GM19395 (cell line): ENCODE data around the gene SH3BGRL.
A peak's percentile ranks its signal among the peaks of the same experiment; 100 is the strongest.
"Not testable (repeated sequence)": the region's sequence is repeated elsewhere in the genome, so short reads cannot be mapped to it uniquely, and the experiment has no call there.

ENCODE experiments used
- ATAC-seq: cut with Tn5 transposase; IDR thresholded peaks from one replicate; pipeline ENCODE4 v1.9.1; 2021; ENCODE audit warnings: mild to moderate bottlenecking, moderate library complexity; ENCODE audit not compliant: unreplicated experiment

The SH3BGRL gene

GRCh38 chrX:81259020-81259713 lies 57.3 kb downstream of the SH3BGRL start:
- no peak for ATAC-seq

- no peak for ATAC-seq
Observed at GRCh38 chrX:81259714-81260395, 58.0 kb downstream of the SH3BGRL start.

DNA sequence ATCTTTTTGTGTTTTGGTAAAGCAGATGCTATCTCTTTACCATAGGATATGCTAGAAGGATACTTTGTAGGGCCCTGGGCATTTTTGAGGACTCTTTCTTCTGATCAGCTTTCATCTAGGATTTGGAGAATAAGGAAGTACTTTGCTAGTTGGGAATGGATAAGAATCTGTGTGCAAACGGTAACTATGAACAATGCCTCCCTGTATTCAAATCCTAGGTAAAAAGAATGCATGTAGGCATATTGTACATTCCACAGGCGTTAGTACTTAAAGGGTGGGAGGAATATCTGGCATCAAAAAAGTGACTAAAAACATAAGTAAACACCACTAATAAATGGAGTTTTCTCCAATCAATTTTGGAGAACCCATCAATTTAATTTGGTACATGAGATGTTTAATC lies 59.7 kb downstream of the SH3BGRL start:
- ATAC-seq = no peak

GRCh38 chrX:81263059-81263458 lies 61.2 kb downstream of the SH3BGRL start:
- no peak for ATAC-seq

DNA sequence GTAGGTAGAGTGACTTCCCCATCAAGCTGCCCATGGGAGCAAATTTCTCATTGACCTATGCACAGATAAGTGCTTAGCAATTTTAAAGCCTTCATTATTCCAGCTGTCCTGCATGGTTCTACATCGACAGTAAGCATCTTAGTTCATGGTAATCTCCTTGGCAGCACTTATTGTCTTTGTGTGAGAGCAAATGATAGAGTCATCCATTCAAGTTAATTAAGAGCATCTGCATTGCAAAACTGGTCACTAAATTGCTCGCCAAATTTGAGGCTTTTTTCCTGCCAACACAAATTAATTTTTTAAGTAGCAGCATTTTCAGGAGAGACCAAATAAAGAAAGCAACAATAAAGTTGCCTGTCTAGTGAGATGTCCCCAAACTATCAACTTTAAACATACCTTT lies 76.7 kb downstream of the SH3BGRL start:
- ATAC-seq = no peak

DNA sequence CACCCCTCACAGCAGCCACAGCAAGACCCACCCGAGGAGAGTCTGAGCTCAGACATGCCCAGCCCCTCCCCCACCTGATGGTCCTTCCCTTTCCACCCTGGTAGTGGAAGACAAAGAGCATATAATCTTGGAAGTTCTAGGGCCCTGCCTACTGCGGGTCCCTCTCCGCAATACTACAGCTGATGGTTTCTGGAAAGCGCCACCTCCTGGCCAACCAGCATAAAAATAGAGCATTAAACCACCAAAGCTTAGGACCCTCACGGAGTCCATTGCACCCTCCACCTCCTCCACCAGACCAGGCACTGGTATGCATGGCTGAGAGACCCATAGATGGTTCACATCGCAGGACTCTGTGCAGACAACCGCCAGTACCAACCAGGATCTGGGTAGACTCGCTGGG lies 78.2 kb downstream of the SH3BGRL start:
- ATAC-seq = no peak

GRCh38 chrX:81286075-81286474 lies 84.2 kb downstream of the SH3BGRL start:
- ATAC-seq = no peak

GRCh38 chrX:81286608-81287007 lies 84.7 kb downstream of the SH3BGRL start:
- no peak for ATAC-seq

DNA sequence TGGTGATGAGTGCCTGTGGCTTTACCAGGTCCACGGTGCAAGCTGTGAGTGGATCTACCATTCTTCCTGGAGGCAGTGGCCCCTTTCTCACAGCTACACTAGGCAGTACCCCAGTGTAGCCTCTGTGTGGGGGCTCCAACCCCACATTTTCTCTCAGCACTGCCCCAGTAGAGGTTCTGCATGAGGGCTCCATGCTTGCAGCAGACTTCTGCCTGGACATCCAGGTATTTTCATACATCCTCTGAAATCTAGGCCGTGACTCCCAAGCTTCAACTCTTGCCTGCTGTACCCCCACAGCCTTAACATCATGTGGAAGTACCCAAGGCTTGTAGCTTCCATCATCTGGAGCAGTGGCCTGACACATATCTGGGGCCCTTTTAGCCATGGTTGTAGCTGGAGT lies 90.1 kb downstream of the SH3BGRL start:
- no peak for ATAC-seq

GRCh38 chrX:81294101-81294500 lies 92.2 kb downstream of the SH3BGRL start:
- no peak for ATAC-seq

GRCh38 chrX:81301877-81302276 lies 100.0 kb downstream of the SH3BGRL start:
- ATAC-seq = no peak

DNA sequence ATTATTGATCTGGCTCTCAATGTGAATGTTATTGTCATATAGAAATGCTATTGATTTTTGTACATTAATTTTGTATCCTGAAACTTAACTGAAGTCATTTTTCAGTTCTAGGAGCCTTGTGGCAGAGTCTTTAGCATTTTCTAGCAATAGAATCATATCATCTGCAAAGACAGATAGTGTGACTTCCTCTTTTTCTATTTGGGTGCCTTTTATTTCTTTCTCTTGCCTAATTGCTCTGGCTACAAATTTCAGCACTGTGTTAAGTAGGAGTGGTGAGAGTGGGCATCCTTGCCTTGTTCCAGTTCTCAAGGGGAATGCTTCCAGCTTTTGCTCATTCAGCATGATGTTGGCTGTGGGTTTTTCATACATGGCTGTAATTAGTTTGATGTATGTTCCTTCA lies 102.7 kb downstream of the SH3BGRL start:
- ATAC-seq = peak; percentile 48

DNA sequence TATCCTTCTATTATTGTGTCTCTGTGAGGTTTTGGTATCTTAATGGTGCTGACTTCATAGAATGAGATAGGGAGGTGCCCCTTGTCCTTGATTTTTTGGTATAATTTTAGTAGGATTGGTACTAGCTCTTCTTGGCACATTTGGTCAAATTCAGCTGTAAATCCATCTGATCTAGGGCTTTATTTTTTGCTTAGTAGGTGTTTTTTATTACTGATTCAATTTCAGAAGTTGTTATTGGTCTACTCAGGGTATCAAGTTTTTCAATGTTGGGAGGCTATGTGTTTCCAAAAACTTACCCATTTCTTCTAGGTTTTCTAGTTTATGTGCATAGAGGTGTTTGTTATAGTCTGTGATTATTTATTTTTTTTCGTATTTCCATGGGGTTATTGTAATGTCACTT lies 103.3 kb downstream of the SH3BGRL start:
- ATAC-seq = no peak

- ATAC-seq = no peak
Observed at GRCh38 chrX:81308086-81308829, 106.4 kb downstream of the SH3BGRL start.

DNA sequence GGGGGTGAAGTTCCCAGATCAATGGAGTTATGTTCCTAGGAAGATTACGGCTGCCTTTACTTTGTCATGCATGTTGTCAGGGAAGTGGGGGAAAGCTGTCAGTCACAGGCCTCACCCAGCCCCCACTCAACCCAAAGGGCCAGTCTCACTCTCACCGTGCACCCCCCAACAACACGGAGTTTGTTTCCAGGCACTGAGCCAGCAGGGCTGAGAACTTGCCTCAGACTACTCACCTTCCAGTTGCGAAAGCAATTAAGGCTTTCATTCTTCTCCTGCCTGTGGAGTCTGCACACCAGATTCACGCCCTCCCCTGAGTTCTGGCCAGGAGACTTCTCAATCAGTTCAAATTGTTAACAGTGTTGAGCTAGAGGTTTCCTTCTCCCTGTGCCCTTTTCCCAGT lies 114.3 kb downstream of the SH3BGRL start:
- no peak for ATAC-seq

GRCh38 chrX:81331653-81332052 lies 129.8 kb downstream of the SH3BGRL start:
- not testable (repeated sequence) for ATAC-seq

DNA sequence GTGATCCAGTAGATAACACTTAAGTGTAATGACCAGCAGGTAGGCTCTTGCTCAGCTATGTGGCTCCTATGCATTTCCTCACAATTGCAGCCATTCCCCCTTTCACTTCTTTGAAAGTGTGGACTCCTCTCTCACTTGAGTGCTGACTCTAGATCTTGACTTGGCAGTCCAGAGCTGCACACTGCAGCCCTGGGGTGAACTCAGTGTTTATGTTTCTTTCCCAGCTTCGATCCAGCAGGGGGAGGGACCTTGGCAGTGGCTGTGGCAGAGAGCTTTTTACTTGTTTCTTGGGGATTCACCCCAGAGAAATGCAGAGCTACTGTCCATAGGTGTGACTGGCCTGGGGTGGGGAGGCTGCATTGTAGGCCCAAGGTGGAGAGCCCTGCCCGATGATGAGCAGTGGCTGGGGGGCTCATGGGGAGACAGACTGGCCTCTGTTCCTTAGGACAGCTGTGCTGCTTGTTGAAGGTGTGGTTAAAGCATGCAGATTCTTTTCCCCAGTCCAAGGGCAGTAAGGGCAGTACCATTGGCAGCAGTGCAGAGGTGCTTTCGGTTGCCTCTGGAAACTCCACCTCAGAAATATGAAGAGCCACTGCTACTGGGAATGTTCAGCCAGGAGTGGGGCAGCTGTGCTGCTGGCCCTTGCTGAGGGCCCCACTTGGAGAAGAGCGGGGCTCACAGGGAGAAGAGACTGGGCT lies 134.7 kb downstream of the SH3BGRL start:
- no peak for ATAC-seq

GRCh38 chrX:81337805-81338204 lies 135.9 kb downstream of the SH3BGRL start:
- no peak for ATAC-seq

- ATAC-seq = no peak
Observed at GRCh38 chrX:81338924-81339323, 137.0 kb downstream of the SH3BGRL start.

DNA sequence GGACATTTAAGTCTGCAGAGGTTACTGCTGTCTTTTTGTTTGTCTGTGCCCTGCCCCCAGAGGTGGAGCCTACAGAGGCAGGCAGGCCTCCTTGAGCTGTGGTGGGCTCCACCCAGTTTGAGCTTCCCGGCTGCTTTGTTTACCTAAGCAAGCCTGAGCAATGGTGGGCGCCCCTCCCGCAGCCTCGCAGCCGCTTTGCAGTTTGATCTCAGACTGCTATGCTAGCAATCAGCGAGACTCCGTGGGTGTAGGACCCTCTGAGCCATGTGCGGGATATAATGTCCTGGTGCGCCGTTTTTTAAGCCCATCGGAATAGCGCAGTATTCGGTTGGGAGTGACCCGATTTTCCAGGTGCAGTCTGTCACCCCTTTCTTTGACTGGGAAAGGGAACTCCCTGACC lies 143.4 kb downstream of the SH3BGRL start:
- ATAC-seq = not testable (repeated sequence)
